ENCODE data around the gene CABCOCO1. TPM values are rescaled to one million over a fixed set of nuclear protein-coding genes. Genes with fewer than 3 reads are reported as not detected.
"Not testable (repeated sequence)": the region's sequence is repeated elsewhere in the genome, so short reads cannot be mapped to it uniquely, and the experiment has no call there.

CABCOCO1 gene
- total RNA-seq, 1 donor from 2014 or later, result 3.5 TPM

- no peaks in the 10 kb centered on the region for H3K36me3 ChIP-seq
- intact Hi-C loops (cut with DNase I), result no loop called here
Measured at GRCh38 chr10:61708846-61709245, 46.1 kb downstream of the CABCOCO1 start.

GRCh38 chr10:61712105-61712504 lies 49.4 kb downstream of the CABCOCO1 start:
- H3K27me3 ChIP-seq (ENCODE audit: low read depth); H3K9me3 ChIP-seq; H3K4me3 ChIP-seq; ATAC-seq; DNase-seq; H3K36me3 ChIP-seq; H3K4me1 ChIP-seq; intact Hi-C loops (cut with DNase I); H3K27ac ChIP-seq: not testable (repeated sequence)

More at GRCh38 chr10:61708846-61709245, 46.1 kb downstream of the CABCOCO1 start:
- DNase-seq (no peak), ATAC-seq (no peak)
- H3K9me3 ChIP-seq, result no peaks in the 10 kb centered on the region
- no peaks in the 10 kb centered on the region for H3K4me1 ChIP-seq
- H3K27ac ChIP-seq, result no peak overlapping the region
- no peaks in the 10 kb centered on the region for H3K27me3 ChIP-seq (ENCODE audit: low read depth)
- no peak for TF ChIP-seq CTCF (IDR thresholded peaks at IDR 0.05)
- H3K4me3 ChIP-seq, result no peak overlapping the region

GRCh38 chr10:61719475-61719874 lies 56.7 kb downstream of the CABCOCO1 start:
- DNase-seq; H3K4me3 ChIP-seq; H3K27ac ChIP-seq; H3K4me1 ChIP-seq; ATAC-seq; intact Hi-C loops (cut with DNase I); H3K27me3 ChIP-seq (ENCODE audit: low read depth); H3K36me3 ChIP-seq; H3K9me3 ChIP-seq: not testable (repeated sequence)

- no peak overlapping the region for H3K4me3 ChIP-seq
- ATAC-seq (no peak), DNase-seq (no peak)
- H3K36me3 ChIP-seq, result no peaks in the 10 kb centered on the region
- no peaks in the 10 kb centered on the region for H3K27me3 ChIP-seq (ENCODE audit: low read depth)
- H3K9me3 ChIP-seq, result no peaks in the 10 kb centered on the region
- intact Hi-C loops (cut with DNase I), result no loop called here
- no peak overlapping the region for H3K27ac ChIP-seq
- no peak for TF ChIP-seq CTCF (IDR thresholded peaks at IDR 0.05)
- H3K4me1 ChIP-seq, result no peaks in the 10 kb centered on the region
Measured at GRCh38 chr10:61719906-61720305, 57.2 kb downstream of the CABCOCO1 start.

GRCh38 chr10:61721431-61721830 lies 58.7 kb downstream of the CABCOCO1 start:
- Histone ChIP-seq H3K36me3 (no peaks in the 10 kb centered on the region), H3K4me1 (no peaks in the 10 kb centered on the region), H3K27me3 (ENCODE audit: low read depth) (no peaks in the 10 kb centered on the region), H3K4me3 (no peak overlapping the region), H3K27ac (no peak overlapping the region), H3K9me3 (no peaks in the 10 kb centered on the region)
- intact Hi-C loops (cut with DNase I), result no loop called here
- DNase-seq (no peak), ATAC-seq (no peak)
- no peak for TF ChIP-seq CTCF (IDR thresholded peaks at IDR 0.05)

- ATAC-seq; H3K4me1 ChIP-seq; H3K4me3 ChIP-seq; H3K27ac ChIP-seq; H3K9me3 ChIP-seq; H3K36me3 ChIP-seq; intact Hi-C loops (cut with DNase I); DNase-seq; H3K27me3 ChIP-seq (ENCODE audit: low read depth): not testable (repeated sequence)
Measured at GRCh38 chr10:61725221-61725620, 62.5 kb downstream of the CABCOCO1 start.

- no peak overlapping the region for H3K27ac ChIP-seq
- no peak for TF ChIP-seq CTCF (IDR thresholded peaks at IDR 0.05)
- ATAC-seq, result no peak
- DNase-seq, result no peak
- intact Hi-C loops (cut with DNase I), result no loop called here
- no peaks in the 10 kb centered on the region for H3K36me3 ChIP-seq
- H3K4me1 ChIP-seq, result no peaks in the 10 kb centered on the region
- no peaks in the 10 kb centered on the region for H3K27me3 ChIP-seq (ENCODE audit: low read depth)
- H3K9me3 ChIP-seq, result no peaks in the 10 kb centered on the region
- no peak overlapping the region for H3K4me3 ChIP-seq
Measured at GRCh38 chr10:61729596-61729995, 66.9 kb downstream of the CABCOCO1 start.
